Trophoblast cell (in vitro differentiated cells and primary cell): ENCODE measurements around the gene MYL3.
A peak's percentile ranks its signal among the peaks of the same experiment; 100 is the strongest.

Source experiments
- DNase-seq, 2 donors: peaks; one replicate each; pipeline ENCODE4 v3.0.0-alpha.2; 2016
- H2AFZ ChIP-seq: 2 replicates; pipeline ENCODE4 v1.6.1; 2013; ENCODE audit warnings: low read length, moderate library complexity, mild to moderate bottlenecking; ENCODE audit not compliant: insufficient read depth, poor library complexity
- H2AK5ac ChIP-seq: 2 replicates; pipeline ENCODE4 v1.6.1; 2013; ENCODE audit warnings: mild to moderate bottlenecking, low read length
- H2BK120ac ChIP-seq: 2 replicates; pipeline ENCODE4 v1.6.1; 2013; ENCODE audit warnings: low read length, mild to moderate bottlenecking, moderate library complexity; ENCODE audit not compliant: insufficient read depth, poor library complexity
- H2BK12ac ChIP-seq: 2 replicates; pipeline ENCODE4 v1.6.1; 2013; ENCODE audit warnings: mild to moderate bottlenecking, low read length, moderate library complexity
- H2BK5ac ChIP-seq: 2 replicates; pipeline ENCODE4 v1.6.1; 2013; ENCODE audit warnings: low read length, low read depth, moderate library complexity, mild to moderate bottlenecking; ENCODE audit not compliant: poor library complexity
- H3K14ac ChIP-seq: 2 replicates; pipeline ENCODE4 v1.6.1; 2013; ENCODE audit warnings: mild to moderate bottlenecking, low read length
- H3K18ac ChIP-seq: 2 replicates; pipeline ENCODE4 v1.6.1; 2013; ENCODE audit warnings: mild to moderate bottlenecking, low read length
- H3K23ac ChIP-seq: 2 replicates; pipeline ENCODE4 v1.6.1; 2013; ENCODE audit warnings: low read length
- H3K27ac ChIP-seq: 2 replicates; pipeline ENCODE4 v1.5.1; 2013; ENCODE audit warnings: low read depth, mild to moderate bottlenecking, inconsistent platforms, low read length, moderate library complexity
- H3K27me3 ChIP-seq: 2 replicates; pipeline ENCODE4 v1.6.1; 2013; ENCODE audit warnings: inconsistent platforms, mild to moderate bottlenecking, low read length, moderate library complexity; ENCODE audit not compliant: insufficient read depth
- H3K36me3 ChIP-seq, 2 experiments: 1 replicate in 1 of 2; 2 replicates in 1 of 2; pipeline ENCODE4 v1.6.1; 2013; ENCODE audit warnings: low read length in 2 of 2, mild to moderate bottlenecking in 2 of 2, moderate library complexity in 1 of 2; ENCODE audit not compliant: insufficient read depth in 2 of 2, control insufficient read depth in 1 of 2
- H3K4ac ChIP-seq: 2 replicates; pipeline ENCODE4 v1.6.1; 2013; ENCODE audit warnings: low read depth, mild to moderate bottlenecking, low read length, moderate library complexity
- H3K4me1 ChIP-seq, 2 experiments: 1 replicate in 1 of 2; 2 replicates in 1 of 2; pipeline ENCODE4 v1.6.1; 2013; ENCODE audit warnings: low read length in 2 of 2, mild to moderate bottlenecking in 2 of 2, moderate library complexity in 1 of 2; ENCODE audit not compliant: insufficient read depth in 2 of 2, control insufficient read depth in 1 of 2
- H3K4me2 ChIP-seq: 2 replicates; pipeline ENCODE4 v1.6.1; 2013; ENCODE audit warnings: inconsistent platforms, mild to moderate bottlenecking, low read length, moderate library complexity
- H3K4me3 ChIP-seq: 2 replicates; pipeline ENCODE4 v1.5.1; 2013; ENCODE audit warnings: mild to moderate bottlenecking, low read depth, low read length, inconsistent platforms
- H3K79me1 ChIP-seq: one replicate; pipeline ENCODE4 v1.6.1; 2013; ENCODE audit warnings: low read length
- H3K79me2 ChIP-seq: 2 replicates; pipeline ENCODE4 v1.6.1; 2013; ENCODE audit warnings: low read length, mild to moderate bottlenecking; ENCODE audit not compliant: control insufficient read depth, insufficient read depth, poor library complexity
- H3K9ac ChIP-seq: 2 replicates; pipeline ENCODE4 v1.6.1; 2013; ENCODE audit warnings: mild to moderate bottlenecking, low read length
- H3K9me3 ChIP-seq: 2 replicates; pipeline ENCODE4 v1.6.1; 2013; ENCODE audit warnings: low read depth, mild to moderate bottlenecking, control low read depth, inconsistent platforms, low read length; ENCODE audit not compliant: insufficient read depth
- H4K12ac ChIP-seq: 2 replicates; pipeline ENCODE4 v1.6.1; 2013; ENCODE audit warnings: low read depth, mild to moderate bottlenecking, low read length, moderate library complexity
- H4K8ac ChIP-seq: 2 replicates; pipeline ENCODE4 v1.6.1; 2013; ENCODE audit warnings: low read depth, mild to moderate bottlenecking, low read length, moderate library complexity
- H4K91ac ChIP-seq: one replicate; pipeline ENCODE4 v1.6.1; 2013; ENCODE audit warnings: low read depth, mild to moderate bottlenecking, low read length, moderate library complexity
- WGBS: extraction: QIAGEN DNeasy Blood & Tissue Kit; methylation state at CpG from one replicate; pipeline ENCODE4 v1.1.7; 2013; ENCODE audit warnings: missing lambda C conversion rate; ENCODE audit not compliant: insufficient read length, insufficient coverage; ENCODE audit errors: extremely low coverage; 5-methylcytosine and 5-hydroxymethylcytosine counted together

Gene MYL3

DNA sequence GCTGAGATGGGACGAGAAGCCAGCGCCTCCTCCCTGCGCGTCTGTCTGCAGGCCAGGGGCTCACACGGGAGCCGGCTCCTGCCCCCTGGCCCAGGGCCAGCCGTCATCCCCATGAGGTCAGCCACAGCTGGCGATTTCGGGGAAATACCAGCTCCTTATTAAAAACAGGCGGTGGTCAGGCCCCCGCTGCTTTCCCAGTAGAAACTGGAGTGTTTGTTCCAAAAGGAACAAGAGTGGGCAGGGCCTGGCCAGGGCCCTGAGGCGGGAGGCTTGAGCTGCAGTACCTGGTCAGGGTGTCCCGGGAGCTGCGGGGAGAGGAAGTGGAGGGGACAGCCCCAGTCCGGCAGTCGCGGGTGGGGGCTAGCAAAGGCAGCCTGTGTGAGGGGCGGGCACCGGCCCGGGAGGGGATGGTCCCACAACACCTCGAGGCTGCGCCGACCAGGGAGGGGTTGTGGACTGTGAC lies 17.8 kb downstream of the MYL3 start:
- Histone ChIP-seq H3K79me2 (peaks cover 3% of the 10 kb centered on the region), H2AFZ (peak overlapping the region; percentile 93), H3K79me1 (peaks cover 15% of the 10 kb centered on the region), H4K8ac (peak overlapping the region; percentile 94), H3K9me3 (no peaks in the 10 kb centered on the region), H4K91ac (peak overlapping the region; percentile 87), H3K18ac (peak overlapping the region; percentile 76), H3K27ac (peak overlapping the region; percentile 84), H2BK5ac (peak overlapping the region; percentile 61), H3K14ac (peak overlapping the region; percentile 62), H3K4ac (peak overlapping the region; percentile 60), H3K4me2 (peak overlapping the region; percentile 74), H3K4me1 (peaks cover 10 to 19% of the 10 kb centered on the region in 2 experiments), H3K27me3 (no peaks in the 10 kb centered on the region), H4K12ac (peak overlapping the region; percentile 67), H2AK5ac (no peak overlapping the region), H2BK12ac (peak overlapping the region; percentile 35), H2BK120ac (peak overlapping the region; percentile 70), H3K9ac (peak overlapping the region; percentile 74), H3K36me3 (no peaks in the 10 kb centered on the region), H3K23ac (no peak overlapping the region), H3K4me3 (peak overlapping the region; percentile 61)
- no CpG with 5 or more reads among the region's 23 CpGs for WGBS
- DNase-seq = peak; percentile 54 to 57

- no peaks in the 10 kb centered on the region for H3K27me3 ChIP-seq
- no peak overlapping the region for H3K23ac ChIP-seq
- peak overlapping the region; percentile 67 for H4K12ac ChIP-seq
- H2BK120ac ChIP-seq = peak overlapping the region; percentile 70
- H3K4me1 ChIP-seq = peaks cover 10 to 19% of the 10 kb centered on the region in 2 experiments
- peak overlapping the region; percentile 74 for H3K9ac ChIP-seq
- H2BK12ac ChIP-seq = peak overlapping the region; percentile 35
- DNase-seq = no peak
- peak overlapping the region; percentile 60 for H3K4ac ChIP-seq
- H3K4me2 ChIP-seq = peak overlapping the region; percentile 74
- no CpG with 5 or more reads among the region's 11 CpGs for WGBS
- H3K36me3 ChIP-seq = no peaks in the 10 kb centered on the region
- peaks cover 2% of the 10 kb centered on the region for H3K9me3 ChIP-seq
- H3K79me1 ChIP-seq = peaks cover 15% of the 10 kb centered on the region
- H2BK5ac ChIP-seq = peak overlapping the region; percentile 10
- peak overlapping the region; percentile 61 for H3K4me3 ChIP-seq
- peak overlapping the region; percentile 62 for H3K14ac ChIP-seq
- H4K91ac ChIP-seq = peak overlapping the region; percentile 87
- H3K27ac ChIP-seq = peak overlapping the region; percentile 84
- H3K18ac ChIP-seq = peak overlapping the region; percentile 76
- H2AFZ ChIP-seq = peak overlapping the region; percentile 93
- peak overlapping the region; percentile 94 for H4K8ac ChIP-seq
- peaks cover 3% of the 10 kb centered on the region for H3K79me2 ChIP-seq
- no peak overlapping the region for H2AK5ac ChIP-seq
These were observed 18.3 kb downstream of the MYL3 start for GRCh38 chr3:46844881-46845312.

- H3K9ac ChIP-seq = no peak overlapping the region
- H3K4me3 ChIP-seq = no peak overlapping the region
- H3K27me3 ChIP-seq = no peaks in the 10 kb centered on the region
- H2AFZ ChIP-seq = no peak overlapping the region
- H2BK120ac ChIP-seq = no peak overlapping the region
- no peak overlapping the region for H3K4me2 ChIP-seq
- H3K27ac ChIP-seq = no peak overlapping the region
- H3K4ac ChIP-seq = no peak overlapping the region
- H3K9me3 ChIP-seq = peaks cover 2% of the 10 kb centered on the region
- no peak overlapping the region for H3K18ac ChIP-seq
- no peak overlapping the region for H2BK12ac ChIP-seq
- H2BK5ac ChIP-seq = no peak overlapping the region
- H3K79me1 ChIP-seq = peaks cover 15% of the 10 kb centered on the region
- H4K8ac ChIP-seq = no peak overlapping the region
- no peak overlapping the region for H3K23ac ChIP-seq
- H3K14ac ChIP-seq = no peak overlapping the region
- no CpG with 5 or more reads among the region's 3 CpGs for WGBS
- H3K79me2 ChIP-seq = peaks cover 3% of the 10 kb centered on the region
- no peak overlapping the region for H4K12ac ChIP-seq
- peaks cover 10 to 19% of the 10 kb centered on the region in 2 experiments for H3K4me1 ChIP-seq
- H4K91ac ChIP-seq = peak overlapping the region; percentile 10
- H2AK5ac ChIP-seq = peak overlapping the region; percentile 44
- no peak for DNase-seq
- H3K36me3 ChIP-seq = no peaks in the 10 kb centered on the region
These were observed 18.8 kb downstream of the MYL3 start for GRCh38 chr3:46844397-46844796.

DNA sequence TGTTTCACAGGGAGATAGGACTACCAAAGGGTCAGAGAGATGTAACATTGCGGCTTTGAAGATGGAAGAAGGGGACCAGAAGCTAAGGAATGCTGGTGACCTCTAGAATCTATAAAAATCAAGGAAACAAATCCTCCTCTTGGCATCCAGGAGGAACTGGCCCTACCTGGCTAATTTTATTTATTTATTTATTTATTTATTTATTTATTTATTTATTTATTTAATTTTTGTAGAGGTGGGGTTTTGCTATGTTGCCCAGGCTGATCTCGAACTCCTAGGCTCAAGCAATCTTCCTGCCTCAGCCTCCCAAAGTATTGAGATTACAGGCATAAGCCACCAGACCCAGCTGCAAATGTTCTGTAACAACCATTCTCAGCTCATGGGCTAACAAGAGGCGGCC lies 19.7 kb downstream of the MYL3 start:
- no peak overlapping the region for H2BK5ac ChIP-seq
- no peak overlapping the region for H2BK120ac ChIP-seq
- H3K79me1 ChIP-seq = peaks cover 15% of the 10 kb centered on the region
- no peak overlapping the region for H3K4me2 ChIP-seq
- H3K9ac ChIP-seq = no peak overlapping the region
- no peaks in the 10 kb centered on the region for H3K36me3 ChIP-seq
- H3K9me3 ChIP-seq = peaks cover 2% of the 10 kb centered on the region
- no peak overlapping the region for H2AFZ ChIP-seq
- H3K14ac ChIP-seq = no peak overlapping the region
- H4K8ac ChIP-seq = no peak overlapping the region
- H3K4me3 ChIP-seq = no peak overlapping the region
- no peak overlapping the region for H3K23ac ChIP-seq
- H3K18ac ChIP-seq = no peak overlapping the region
- peaks cover 10 to 19% of the 10 kb centered on the region in 2 experiments for H3K4me1 ChIP-seq
- no peak overlapping the region for H3K4ac ChIP-seq
- no CpG with 5 or more reads among the region's 3 CpGs for WGBS
- DNase-seq = no peak
- no peak overlapping the region for H2BK12ac ChIP-seq
- H3K79me2 ChIP-seq = peaks cover 3% of the 10 kb centered on the region
- no peaks in the 10 kb centered on the region for H3K27me3 ChIP-seq
- H4K91ac ChIP-seq = no peak overlapping the region
- no peak overlapping the region for H3K27ac ChIP-seq
- H4K12ac ChIP-seq = no peak overlapping the region
- no peak overlapping the region for H2AK5ac ChIP-seq
